ENCODE data around the gene STPG4. TPM values are rescaled to one million over a fixed set of nuclear protein-coding genes. Genes with fewer than 3 reads are reported as not detected.

The STPG4 gene
- total RNA-seq, 1 experiment from 2014 or later = 8.7 TPM

DNA sequence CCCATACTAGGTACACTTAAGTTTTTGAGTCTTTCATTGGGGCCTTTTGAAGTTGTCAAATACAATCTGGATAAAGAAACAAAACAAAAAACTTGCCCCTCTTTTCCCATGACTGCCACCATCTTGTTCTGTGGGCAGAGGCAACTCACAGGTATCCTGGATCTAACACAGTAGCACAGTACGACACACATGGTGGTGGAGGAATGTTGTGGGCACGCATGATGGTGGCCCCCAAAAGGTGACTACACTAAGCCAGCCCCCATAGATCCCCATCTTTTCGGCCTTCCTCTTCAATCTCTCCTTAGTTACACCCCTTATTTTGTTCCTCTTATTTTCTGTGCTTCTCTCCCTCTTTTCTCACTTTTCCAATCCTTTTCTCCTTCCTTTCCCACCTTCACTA lies 4.5 kb upstream of the STPG4 start:
- intact Hi-C loops (cut with micrococcal nuclease; ENCODE audit: unreplicated experiment) = no loop called here
- BruUV-seq (replicated peaks) = no TSS peak
- Histone ChIP-seq H3K36me3 (ENCODE audit: low read depth) (peaks cover 61% of the 10 kb centered on the region), H3K4me2 (no peak overlapping the region), H3K27ac (peak overlapping the region; percentile 48), H3K9me2 (ENCODE audit: insufficient read depth) (no peaks in the 10 kb centered on the region), H3K4me3 (no peak overlapping the region), H3F3A (ENCODE audit: insufficient read depth, low read depth) (peaks cover 91% of the 10 kb centered on the region), H2AFZ (no peak overlapping the region), H4K20me1 (ENCODE audit: insufficient read depth) (peaks cover 58% of the 10 kb centered on the region), H3K4me1 (replicated peaks; ENCODE audit: insufficient read depth) (no peaks in the 10 kb centered on the region; the same call in 1 of the 2 replicates), H3K9me3 (ENCODE audit: insufficient read depth, low read depth) (no peaks in the 10 kb centered on the region), H3K27me3 (ENCODE audit: insufficient read depth, low read depth) (no peaks in the 10 kb centered on the region), H3K79me2 (ENCODE audit: low read depth) (peaks cover 52% of the 10 kb centered on the region)
- peak in 1 of 2 experiments; percentile 2 for DNase-seq
- ChIA-PET CTCF (no interaction called here), POLR2A (ENCODE audit: unreplicated experiment) (no interaction called here)
- TF ChIP-seq EZH2 (IDR thresholded peaks at IDR 0.05; ENCODE audit: low read depth) = no peak
- TF ChIP-seq, protein P1, sequence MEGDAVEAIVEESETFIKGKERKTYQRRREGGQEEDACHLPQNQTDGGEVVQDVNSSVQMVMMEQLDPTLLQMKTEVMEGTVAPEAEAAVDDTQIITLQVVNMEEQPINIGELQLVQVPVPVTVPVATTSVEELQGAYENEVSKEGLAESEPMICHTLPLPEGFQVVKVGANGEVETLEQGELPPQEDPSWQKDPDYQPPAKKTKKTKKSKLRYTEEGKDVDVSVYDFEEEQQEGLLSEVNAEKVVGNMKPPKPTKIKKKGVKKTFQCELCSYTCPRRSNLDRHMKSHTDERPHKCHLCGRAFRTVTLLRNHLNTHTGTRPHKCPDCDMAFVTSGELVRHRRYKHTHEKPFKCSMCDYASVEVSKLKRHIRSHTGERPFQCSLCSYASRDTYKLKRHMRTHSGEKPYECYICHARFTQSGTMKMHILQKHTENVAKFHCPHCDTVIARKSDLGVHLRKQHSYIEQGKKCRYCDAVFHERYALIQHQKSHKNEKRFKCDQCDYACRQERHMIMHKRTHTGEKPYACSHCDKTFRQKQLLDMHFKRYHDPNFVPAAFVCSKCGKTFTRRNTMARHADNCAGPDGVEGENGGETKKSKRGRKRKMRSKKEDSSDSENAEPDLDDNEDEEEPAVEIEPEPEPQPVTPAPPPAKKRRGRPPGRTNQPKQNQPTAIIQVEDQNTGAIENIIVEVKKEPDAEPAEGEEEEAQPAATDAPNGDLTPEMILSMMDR (conservative IDR thresholded peaks at IDR 0.05) = no peak

DNA sequence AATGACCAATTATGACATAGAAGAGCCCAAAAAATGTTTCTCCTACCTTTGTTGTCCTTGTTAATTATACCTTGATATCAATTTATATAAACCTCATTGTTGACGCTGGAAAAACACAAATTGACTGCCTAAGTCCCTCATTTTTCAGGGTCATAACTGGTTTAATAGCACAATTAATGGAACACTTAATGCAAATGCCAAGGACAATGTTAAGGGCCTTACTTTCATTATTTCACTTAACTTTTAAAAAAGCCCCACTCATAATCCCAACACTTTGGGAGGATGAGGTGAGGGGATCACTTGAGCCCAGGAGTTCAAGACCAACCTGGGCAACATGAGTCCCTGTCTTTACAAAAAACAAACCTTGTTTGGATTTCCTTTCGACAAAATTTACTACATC lies 3.5 kb upstream of the STPG4 start:
- peaks cover 44% of the 10 kb centered on the region for H3K79me2 ChIP-seq (ENCODE audit: low read depth)
- peak overlapping the region; percentile 48 for H3K27ac ChIP-seq
- H3K36me3 ChIP-seq (ENCODE audit: low read depth) = peaks cover 55% of the 10 kb centered on the region
- peaks cover 47% of the 10 kb centered on the region for H4K20me1 ChIP-seq (ENCODE audit: insufficient read depth)
- POLR2A ChIA-PET (ENCODE audit: unreplicated experiment) = interaction anchor here (0.6 kb wide), 1 partner anchor 126 kb away, joined by 3 read pairs; no protein-coding TSS in a partner anchor
- no peaks in the 10 kb centered on the region for H3K9me2 ChIP-seq (ENCODE audit: insufficient read depth)
- intact Hi-C loops (cut with micrococcal nuclease; ENCODE audit: unreplicated experiment) = no loop called here
- CTCF ChIA-PET = interaction anchor here (0.6 kb wide), 1 partner anchor 219 kb away, joined by 9 read pairs; no protein-coding TSS in a partner anchor
- no peak for TF ChIP-seq EZH2 (IDR thresholded peaks at IDR 0.05; ENCODE audit: low read depth)
- TF ChIP-seq, protein P1 (conservative IDR thresholded peaks at IDR 0.05) = no peak
- BruUV-seq (replicated peaks) = no TSS peak
- H3K4me3 ChIP-seq = no peak overlapping the region
- no peaks in the 10 kb centered on the region; the same call in 1 of the 2 replicates for H3K4me1 ChIP-seq (replicated peaks; ENCODE audit: insufficient read depth)
- H3K9me3 ChIP-seq (ENCODE audit: insufficient read depth, low read depth) = no peaks in the 10 kb centered on the region
- no peak overlapping the region for H3K4me2 ChIP-seq
- H3K27me3 ChIP-seq (ENCODE audit: insufficient read depth, low read depth) = no peaks in the 10 kb centered on the region
- H3F3A ChIP-seq (ENCODE audit: insufficient read depth, low read depth) = peaks cover 85% of the 10 kb centered on the region
- peak in 1 of 2 experiments; percentile 31 for DNase-seq
- H2AFZ ChIP-seq = no peak overlapping the region

DNA sequence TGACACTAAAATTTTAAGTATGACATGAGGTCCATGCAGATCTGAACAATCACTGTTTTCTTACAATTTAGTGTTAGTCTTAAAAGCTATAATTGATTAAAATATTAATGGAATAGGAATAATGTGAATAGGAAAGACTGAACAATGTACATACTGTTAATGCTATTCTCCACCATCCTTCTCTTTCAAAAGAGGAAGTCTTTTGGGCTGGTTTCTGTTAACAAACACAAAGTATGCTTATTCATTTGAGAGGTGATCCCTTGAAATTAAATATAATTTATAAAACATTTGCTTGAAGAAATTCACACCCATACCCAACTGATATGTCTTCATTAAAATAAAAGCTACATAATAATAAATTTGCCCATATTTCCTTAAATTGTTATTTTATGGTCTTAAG lies 2.3 kb downstream of the STPG4 start:
- Histone ChIP-seq H3K9me2 (ENCODE audit: insufficient read depth) (no peaks in the 10 kb centered on the region), H3K79me2 (ENCODE audit: low read depth) (0 out of 2 replicates have a peak, but pooled peaks cover 4% of the 10 kb centered on the region), H3K27ac (0 out of 2 replicates have a peak overlapping the region, but pooled peaks have one; percentile 5), H3K27me3 (ENCODE audit: insufficient read depth, low read depth) (no peaks in the 10 kb centered on the region), H4K20me1 (ENCODE audit: insufficient read depth) (no peaks in the 10 kb centered on the region; the same call in 1 of the 2 replicates), H3K4me2 (no peak overlapping the region), H3K36me3 (ENCODE audit: low read depth) (peaks cover 11% of the 10 kb centered on the region; the same call in 1 of the 2 replicates), H3K4me1 (replicated peaks; ENCODE audit: insufficient read depth) (no peaks in the 10 kb centered on the region), H3K4me3 (no peak overlapping the region), H3F3A (ENCODE audit: insufficient read depth, low read depth) (peaks cover 42% of the 10 kb centered on the region), H2AFZ (no peak overlapping the region), H3K9me3 (ENCODE audit: insufficient read depth, low read depth) (no peaks in the 10 kb centered on the region; the same call in 1 of the 2 replicates)
- ChIA-PET POLR2A (ENCODE audit: unreplicated experiment) (no interaction called here), CTCF (no interaction called here)
- TF ChIP-seq EZH2 (IDR thresholded peaks at IDR 0.05; ENCODE audit: low read depth) = no peak
- TF ChIP-seq, protein P1 (conservative IDR thresholded peaks at IDR 0.05) = no peak
- DNase-seq = peak in 1 of 2 experiments; percentile 21
- intact Hi-C loops (cut with micrococcal nuclease; ENCODE audit: unreplicated experiment) = no loop called here
- no TSS peak for BruUV-seq (replicated peaks)
